Stimulated activated naive B cell treated with anti-CD40 and anti-IgM and Interleukin-4, amounts not matched to agents 10 μg/mL and 1 μg/mL and 100 μg/mL, for 72 hours (primary cell): ENCODE data around the gene KIF1A.
"Not testable (repeated sequence)": the region's sequence is repeated elsewhere in the genome, so short reads cannot be mapped to it uniquely, and the experiment has no call there.

ENCODE experiments used
- ATAC-seq, 2 donors: fragments of 150-1000 bp; cut with Tn5 transposase; replicated peaks; 2 replicates each; pipeline ENCODE4 v1.10.0; 2021; ENCODE audit warnings: moderate library complexity in 1 of 2
- DNase-seq: peaks from one replicate; pipeline ENCODE4 v3.0.0; 2021
- H3K27ac Mint-ChIP-seq: one replicate; pipeline ENCODE4 v1.8.0; 2022; ENCODE audit warnings: mild to moderate bottlenecking, mixed read lengths
- H3K27me3 Mint-ChIP-seq, 2 donors: one replicate each; pipeline ENCODE4 v1.8.0; 2022; ENCODE audit warnings: mixed read lengths in 2 of 2
- H3K36me3 Mint-ChIP-seq, 2 donors: one replicate each; pipeline ENCODE4 v1.8.0; 2022; ENCODE audit warnings: mixed read lengths in 2 of 2, mild to moderate bottlenecking in 1 of 2
- H3K4me1 Mint-ChIP-seq, 2 donors: one replicate each; pipeline ENCODE4 v1.8.0; 2022; ENCODE audit warnings: mixed read lengths in 2 of 2, mild to moderate bottlenecking in 1 of 2
- H3K4me3 Mint-ChIP-seq, 2 donors: one replicate each; pipeline ENCODE4 v1.8.0; 2022; ENCODE audit warnings: mild to moderate bottlenecking in 2 of 2, mixed read lengths in 2 of 2, moderate library complexity in 1 of 2
- H3K9me3 Mint-ChIP-seq, 2 donors: one replicate each; pipeline ENCODE4 v1.8.0; 2022; ENCODE audit warnings: mixed read lengths in 2 of 2, mild to moderate bottlenecking in 1 of 2

KIF1A gene

DNA sequence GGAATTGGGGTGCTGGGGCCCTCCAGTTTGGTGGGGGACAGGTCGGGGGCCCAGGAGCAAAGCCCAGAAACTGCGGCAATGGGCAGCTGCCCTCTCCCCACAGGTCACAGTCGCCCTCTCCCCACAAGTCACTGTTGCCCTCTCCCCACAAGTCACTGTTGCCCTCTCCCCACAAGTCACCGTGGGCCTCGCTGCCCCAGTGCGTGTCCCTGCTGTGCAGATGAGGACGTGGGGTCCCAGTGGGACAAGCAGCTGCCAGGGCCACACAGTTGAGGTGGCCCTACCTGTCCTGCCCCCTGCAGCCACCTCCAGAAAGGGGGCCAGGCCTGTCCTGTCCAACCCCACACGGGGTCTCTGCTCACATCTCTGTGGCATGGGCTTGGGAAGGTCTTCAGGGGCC, 35.7 kb upstream of the KIF1A start:
- H3K36me3 Mint-ChIP-seq, result peaks cover 0 to 3% of the 10 kb centered on the region in 2 donors
- no peak overlapping the region for H3K4me3 Mint-ChIP-seq
- no peaks in the 10 kb centered on the region for H3K4me1 Mint-ChIP-seq
- no peak for DNase-seq
- ATAC-seq, result no peak
- H3K27ac Mint-ChIP-seq, result no peak overlapping the region
- H3K9me3 Mint-ChIP-seq, result peaks cover 4 to 8% of the 10 kb centered on the region in 2 donors
- H3K27me3 Mint-ChIP-seq, result peaks cover 18 to 42% of the 10 kb centered on the region in 2 donors

GRCh38 chr2:240852671-240853314, 32.8 kb upstream of the KIF1A start:
- peaks cover 9 to 10% of the 10 kb centered on the region in 2 donors for H3K9me3 Mint-ChIP-seq
- DNase-seq (no peak), ATAC-seq (no peak)
- peaks cover 1 to 5% of the 10 kb centered on the region in 2 donors for H3K36me3 Mint-ChIP-seq
- H3K27ac Mint-ChIP-seq, result no peak overlapping the region
- H3K4me1 Mint-ChIP-seq, result no peaks in the 10 kb centered on the region
- H3K27me3 Mint-ChIP-seq, result peaks cover 17 to 39% of the 10 kb centered on the region in 2 donors
- no peak overlapping the region for H3K4me3 Mint-ChIP-seq

GRCh38 chr2:240851078-240851991, 31.3 kb upstream of the KIF1A start:
- Mint-ChIP-seq H3K27me3 (peaks cover 21 to 39% of the 10 kb centered on the region in 2 donors), H3K4me3 (no peak overlapping the region), H3K4me1 (no peaks in the 10 kb centered on the region), H3K36me3 (peaks cover 4 to 5% of the 10 kb centered on the region in 2 donors), H3K27ac (no peak overlapping the region), H3K9me3 (peaks cover 12% of the 10 kb centered on the region in 2 donors)
- ATAC-seq (peak; percentile 95 to 97), DNase-seq (peak; percentile 65)

GRCh38 chr2:240850756-240851077, 30.7 kb upstream of the KIF1A start:
- DNase-seq, result no peak
- H3K36me3 Mint-ChIP-seq, result peaks cover 4 to 5% of the 10 kb centered on the region in 2 donors
- no peak for ATAC-seq
- no peak overlapping the region for H3K4me3 Mint-ChIP-seq
- H3K27me3 Mint-ChIP-seq, result peaks cover 21 to 36% of the 10 kb centered on the region in 2 donors
- no peak overlapping the region for H3K27ac Mint-ChIP-seq
- H3K9me3 Mint-ChIP-seq, result peaks cover 12% of the 10 kb centered on the region in 2 donors
- H3K4me1 Mint-ChIP-seq, result no peaks in the 10 kb centered on the region

GRCh38 chr2:240850026-240850425, 30.0 kb upstream of the KIF1A start:
- no peaks in the 10 kb centered on the region for H3K4me1 Mint-ChIP-seq

DNA sequence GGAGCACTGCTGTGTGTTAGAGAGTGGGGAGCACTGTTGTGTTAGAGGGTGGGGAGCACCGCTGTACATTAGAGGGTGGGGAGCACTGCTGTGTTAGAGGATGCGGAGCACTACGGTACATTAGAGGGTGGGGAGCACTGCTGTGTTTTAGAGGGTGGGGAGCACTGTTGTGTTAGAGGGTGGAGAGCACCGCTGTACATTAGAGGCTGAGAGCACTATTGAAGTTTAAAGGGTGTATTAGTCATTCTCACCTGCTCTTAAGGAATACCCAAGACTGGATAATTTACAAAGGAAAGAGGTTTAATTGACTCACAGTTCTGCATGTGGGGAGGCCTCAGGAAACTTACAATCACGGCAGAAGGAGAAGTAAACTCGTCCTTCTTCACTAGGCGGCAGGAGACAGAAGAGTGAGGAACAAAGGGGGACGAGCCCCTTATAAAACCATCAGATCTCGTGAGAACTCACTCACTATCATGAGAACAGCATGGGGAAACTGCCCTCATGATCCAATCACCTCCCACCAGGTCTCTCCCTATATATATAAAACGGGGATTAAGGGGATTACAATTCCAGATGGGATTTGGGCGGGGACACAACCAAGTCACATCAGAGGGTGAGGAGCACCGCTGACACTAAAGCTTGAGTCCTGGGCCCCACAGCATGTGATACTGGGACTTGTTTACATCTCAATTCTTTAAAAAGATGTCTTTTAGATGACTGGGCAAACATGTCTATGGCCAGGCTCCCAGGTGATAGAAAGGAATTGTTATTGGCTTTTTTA, 29.1 kb upstream of the KIF1A start:
- no peaks in the 10 kb centered on the region for H3K4me1 Mint-ChIP-seq
- no peak for DNase-seq
- H3K27me3 Mint-ChIP-seq, result peaks cover 29 to 39% of the 10 kb centered on the region in 2 donors
- H3K9me3 Mint-ChIP-seq, result peaks cover 16 to 19% of the 10 kb centered on the region in 2 donors
- ATAC-seq, result no peak
- H3K27ac Mint-ChIP-seq, result no peak overlapping the region
- peaks cover 4% of the 10 kb centered on the region in 2 donors for H3K36me3 Mint-ChIP-seq
- no peak overlapping the region for H3K4me3 Mint-ChIP-seq

More at GRCh38 chr2:240850026-240850425, 30.0 kb upstream of the KIF1A start:
- H3K9me3 Mint-ChIP-seq, result peaks cover 15% of the 10 kb centered on the region in 2 donors
- no peak overlapping the region for H3K27ac Mint-ChIP-seq
- ATAC-seq, result no peak
- no peak for DNase-seq
- peaks cover 24 to 35% of the 10 kb centered on the region in 2 donors for H3K27me3 Mint-ChIP-seq
- peaks cover 4 to 5% of the 10 kb centered on the region in 2 donors for H3K36me3 Mint-ChIP-seq
- no peak overlapping the region for H3K4me3 Mint-ChIP-seq

GRCh38 chr2:240847817-240848216, 27.8 kb upstream of the KIF1A start:
- ATAC-seq, result no peak
- DNase-seq, result no peak
- Mint-ChIP-seq H3K27me3 (peaks cover 32 to 39% of the 10 kb centered on the region in 2 donors), H3K27ac (no peak overlapping the region), H3K36me3 (peaks cover 4% of the 10 kb centered on the region in 2 donors), H3K4me1 (no peaks in the 10 kb centered on the region), H3K9me3 (peaks cover 10 to 20% of the 10 kb centered on the region in 2 donors), H3K4me3 (no peak overlapping the region)

DNA sequence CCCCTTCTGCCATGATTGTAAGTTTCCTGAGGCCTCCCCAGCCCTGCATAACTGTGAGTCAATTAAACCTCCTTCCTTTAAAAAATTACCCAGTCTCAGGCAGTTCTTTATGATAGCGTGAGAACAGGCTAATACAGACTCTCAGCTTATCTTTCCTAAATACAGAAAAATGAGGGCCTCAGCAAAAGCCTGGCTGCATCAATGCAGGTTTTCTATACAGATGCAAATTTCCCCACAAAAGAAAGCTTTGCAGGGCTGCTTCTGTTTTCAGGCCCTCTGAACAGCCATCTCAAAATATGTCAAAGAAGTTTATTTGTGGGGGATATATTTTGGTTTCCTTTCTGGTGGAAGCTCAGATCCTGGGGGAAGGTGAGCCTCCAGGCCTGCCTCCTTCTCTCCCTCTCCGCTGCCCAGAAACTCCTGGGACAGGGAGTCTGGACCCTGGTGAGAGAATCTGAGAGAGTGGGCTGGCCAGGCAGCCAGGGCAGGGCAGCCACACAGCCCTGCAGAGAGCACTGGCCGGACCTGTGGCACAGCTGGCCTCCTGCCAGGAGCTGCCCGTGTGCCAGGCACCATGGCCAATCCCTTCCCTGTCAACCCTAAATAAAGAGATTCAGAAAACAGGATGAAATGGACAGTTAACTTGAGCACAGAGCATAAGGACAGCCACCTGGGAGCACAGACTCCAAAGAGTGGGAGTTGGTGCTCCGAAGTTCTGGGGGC, 27.0 kb upstream of the KIF1A start:
- H3K27me3 Mint-ChIP-seq, result peaks cover 32 to 39% of the 10 kb centered on the region in 2 donors
- peaks cover 10 to 20% of the 10 kb centered on the region in 2 donors for H3K9me3 Mint-ChIP-seq
- no peaks in the 10 kb centered on the region for H3K4me1 Mint-ChIP-seq
- H3K4me3 Mint-ChIP-seq, result no peak overlapping the region
- ATAC-seq (no peak), DNase-seq (no peak)
- H3K36me3 Mint-ChIP-seq, result peaks cover 4 to 5% of the 10 kb centered on the region in 2 donors
- no peak overlapping the region for H3K27ac Mint-ChIP-seq

DNA sequence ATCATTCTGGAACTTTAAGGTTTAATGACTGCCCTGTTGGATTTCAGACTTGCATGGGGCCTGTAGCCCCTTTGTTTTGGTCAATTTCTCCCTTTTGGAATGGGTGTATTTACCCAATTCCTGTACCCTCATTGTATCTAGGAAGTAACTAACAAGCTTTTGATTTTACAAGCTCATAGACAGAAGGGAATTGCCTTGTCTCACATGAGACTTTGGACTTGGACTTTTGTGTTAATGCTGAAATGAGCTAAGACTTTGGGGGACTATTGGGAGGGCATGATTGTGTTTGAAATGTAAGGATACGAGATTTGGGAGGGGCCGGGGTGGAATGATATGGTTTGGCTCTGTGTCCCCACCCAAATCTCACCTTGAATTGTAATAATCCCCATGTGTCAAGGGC, 26.3 kb upstream of the KIF1A start:
- H3K4me3 Mint-ChIP-seq, DNase-seq, H3K27ac Mint-ChIP-seq, H3K4me1 Mint-ChIP-seq, ATAC-seq, H3K36me3 Mint-ChIP-seq: not testable (repeated sequence)
- peaks cover 10 to 20% of the 10 kb centered on the region in 2 donors for H3K9me3 Mint-ChIP-seq
- H3K27me3 Mint-ChIP-seq, result peaks cover 30 to 38% of the 10 kb centered on the region in 2 donors

- no peak overlapping the region for H3K4me3 Mint-ChIP-seq
Measured at GRCh38 chr2:240840435-240841060, 20.5 kb upstream of the KIF1A start.

GRCh38 chr2:240839152-240840143, 19.4 kb upstream of the KIF1A start:
- ATAC-seq (no peak), DNase-seq (no peak)
- H3K4me3 Mint-ChIP-seq, result no peak overlapping the region
- no peak overlapping the region for H3K27ac Mint-ChIP-seq
- H3K9me3 Mint-ChIP-seq, result peaks cover 0 to 5% of the 10 kb centered on the region in 2 donors
- H3K27me3 Mint-ChIP-seq, result peaks cover 31 to 55% of the 10 kb centered on the region in 2 donors
- H3K36me3 Mint-ChIP-seq, result peaks cover 0 to 2% of the 10 kb centered on the region in 2 donors
- H3K4me1 Mint-ChIP-seq, result no peaks in the 10 kb centered on the region

More at GRCh38 chr2:240840435-240841060, 20.5 kb upstream of the KIF1A start:
- Mint-ChIP-seq H3K9me3 (peaks cover 6 to 11% of the 10 kb centered on the region in 2 donors), H3K36me3 (peaks cover 0 to 3% of the 10 kb centered on the region in 2 donors), H3K27ac (no peak overlapping the region), H3K4me1 (no peaks in the 10 kb centered on the region), H3K27me3 (peaks cover 37 to 56% of the 10 kb centered on the region in 2 donors)
- ATAC-seq (peak; percentile 56 to 80), DNase-seq (no peak)

- H3K27ac Mint-ChIP-seq, result no peak overlapping the region
- ATAC-seq (no peak), DNase-seq (no peak)
- peaks cover 27 to 54% of the 10 kb centered on the region in 2 donors for H3K27me3 Mint-ChIP-seq
- H3K36me3 Mint-ChIP-seq, result peaks cover 0 to 2% of the 10 kb centered on the region in 2 donors
- no peaks in the 10 kb centered on the region for H3K9me3 Mint-ChIP-seq
- peaks cover 0 to under 1% of the 10 kb centered on the region in 2 donors for H3K4me1 Mint-ChIP-seq
- no peak overlapping the region for H3K4me3 Mint-ChIP-seq
Measured at GRCh38 chr2:240837621-240838020, 17.6 kb upstream of the KIF1A start.
